GM12878 (cell line): ENCODE measurements around the gene FAM72A.
"Not testable (repeated sequence)": the region's sequence is repeated elsewhere in the genome, so short reads cannot be mapped to it uniquely, and the experiment has no call there.

Experiments used
- BHLHE40 ChIP-seq, 2 experiments: fragments of 450-650 bp in 1 of 2; IDR thresholded peaks; 2 replicates each; pipeline ENCODE4 v1.6.1; 2011 to 2017; ENCODE audit warnings: low read depth in 2 of 2, borderline replicate concordance in 1 of 2, improper control_type of control experiment in 1 of 2, low read length in 1 of 2, mild to moderate bottlenecking in 1 of 2
- CHD2 ChIP-seq: IDR thresholded peaks from 2 replicates; pipeline ENCODE4 v1.6.1; 2011; ENCODE audit warnings: low read depth, low read length, improper control_type of control experiment, borderline replicate concordance
- CHD4 ChIP-seq: fragments of 200-600 bp; sonication (generic); IDR thresholded peaks from 2 replicates; pipeline ENCODE4 v1.6.1; 2016; ENCODE audit warnings: mild to moderate bottlenecking
- GATAD2B ChIP-seq: fragments of 450-650 bp; conservative IDR thresholded peaks from 2 replicates; pipeline ENCODE4 v1.6.1; 2017; ENCODE audit warnings: low read depth, mild to moderate bottlenecking, moderate library complexity
- HCFC1 ChIP-seq: fragments of 150-350 bp; IDR thresholded peaks from 2 replicates; pipeline ENCODE4 v1.6.1; 2014; ENCODE audit warnings: low read length
- HDAC6 ChIP-seq: fragments of 200-600 bp; sonication (generic); IDR thresholded peaks from one replicate; pipeline ENCODE4 v1.8.0; 2017; ENCODE audit warnings: antibody characterized with exemption; ENCODE audit not compliant: unreplicated experiment
- POLR2A ChIP-seq: IDR thresholded peaks from 2 replicates; pipeline ENCODE4 v1.6.1; 2011; ENCODE audit warnings: low read depth, mild to moderate bottlenecking, low read length
- POLR2AphosphoS5 ChIP-seq: IDR thresholded peaks from 2 replicates; pipeline ENCODE4 v1.6.1; 2011; ENCODE audit warnings: mild to moderate bottlenecking, low read length, inconsistent platforms
- RAD21 ChIP-seq: IDR thresholded peaks from 2 replicates; pipeline ENCODE4 v1.6.1; 2011; ENCODE audit warnings: mild to moderate bottlenecking, low read depth, low read length, moderate library complexity; ENCODE audit not compliant: insufficient read depth
- RFX5 ChIP-seq: IDR thresholded peaks from 2 replicates; pipeline ENCODE4 v1.6.1; 2011; ENCODE audit warnings: low read depth, low read length, improper control_type of control experiment
- TAF1 ChIP-seq: IDR thresholded peaks from 2 replicates; pipeline ENCODE4 v1.6.1; 2011; ENCODE audit warnings: mild to moderate bottlenecking, low read depth, low read length, borderline replicate concordance
- TF ChIP-seq, protein P1 (sequence below): fragments of 150-350 bp; IDR thresholded peaks from 2 replicates; pipeline ENCODE4 v1.6.1; 2016; ENCODE audit warnings: low read depth, low read length
- TF ChIP-seq, protein P2 (sequence below), 3 experiments: IDR thresholded peaks in 2 of 3; conservative IDR thresholded peaks in 1 of 3; 2 replicates each; pipeline ENCODE4 v1.5.1; 2011; ENCODE audit warnings: low read depth in 3 of 3, low read length in 3 of 3, mild to moderate bottlenecking in 3 of 3, control low read depth in 2 of 3, moderate library complexity in 2 of 3, inconsistent platforms in 1 of 3, mixed read lengths in 1 of 3; ENCODE audit not compliant: control insufficient read depth in 2 of 3, insufficient read depth in 1 of 3; ENCODE audit errors: extremely low read depth in 1 of 3
- TF ChIP-seq, protein P3 (sequence below): fragments of 450-650 bp; IDR thresholded peaks from 2 replicates; pipeline ENCODE4 v1.6.1; 2016; ENCODE audit warnings: mild to moderate bottlenecking

DNA sequence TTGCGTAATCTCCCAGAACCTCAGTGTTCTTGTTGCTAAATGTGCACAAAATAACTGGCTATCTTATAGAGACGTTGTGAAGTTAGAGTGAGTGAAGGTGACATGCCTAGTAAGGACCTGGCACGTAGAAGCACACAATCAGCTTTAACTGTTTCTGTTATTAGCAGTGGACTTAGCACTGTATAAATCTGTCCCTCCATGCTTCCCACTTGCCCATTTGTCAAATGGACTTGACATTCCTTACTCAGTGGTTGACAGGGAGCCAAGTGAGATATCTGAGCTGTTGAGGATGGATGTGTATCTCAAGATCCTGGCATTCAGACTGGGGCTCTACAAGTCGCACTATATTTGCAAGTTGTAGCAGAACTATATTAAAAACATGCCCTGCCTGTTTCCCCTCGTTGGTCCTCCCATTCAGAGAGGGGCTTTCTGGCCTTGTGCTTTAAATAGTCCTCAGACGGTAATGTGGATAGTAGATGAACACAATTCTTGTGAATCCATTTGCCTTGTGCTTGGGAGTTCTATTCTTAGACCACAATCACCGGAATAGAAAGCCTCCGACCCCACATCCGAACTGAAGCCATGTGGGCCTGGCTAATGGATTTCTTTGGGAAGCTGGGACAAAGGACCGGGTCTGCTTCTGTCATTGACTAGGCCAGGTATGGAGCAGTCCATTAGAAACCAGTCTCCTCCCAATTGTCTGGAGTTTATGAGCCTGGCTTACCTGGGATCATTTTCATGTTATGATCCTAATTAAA is 43.7 kb upstream of the FAM72A start:
- TF ChIP-seq HDAC6; POLR2AphosphoS5; POLR2A; RAD21; CHD4; GATAD2B; BHLHE40 (IDR thresholded peaks at IDR 0.05; ENCODE audit: borderline replicate concordance in 1 of 2, low read depth in 2 of 2, low read length in 1 of 2); RFX5; TAF1; HCFC1; CHD2: not testable (repeated sequence)
- TF ChIP-seq, protein P1, sequence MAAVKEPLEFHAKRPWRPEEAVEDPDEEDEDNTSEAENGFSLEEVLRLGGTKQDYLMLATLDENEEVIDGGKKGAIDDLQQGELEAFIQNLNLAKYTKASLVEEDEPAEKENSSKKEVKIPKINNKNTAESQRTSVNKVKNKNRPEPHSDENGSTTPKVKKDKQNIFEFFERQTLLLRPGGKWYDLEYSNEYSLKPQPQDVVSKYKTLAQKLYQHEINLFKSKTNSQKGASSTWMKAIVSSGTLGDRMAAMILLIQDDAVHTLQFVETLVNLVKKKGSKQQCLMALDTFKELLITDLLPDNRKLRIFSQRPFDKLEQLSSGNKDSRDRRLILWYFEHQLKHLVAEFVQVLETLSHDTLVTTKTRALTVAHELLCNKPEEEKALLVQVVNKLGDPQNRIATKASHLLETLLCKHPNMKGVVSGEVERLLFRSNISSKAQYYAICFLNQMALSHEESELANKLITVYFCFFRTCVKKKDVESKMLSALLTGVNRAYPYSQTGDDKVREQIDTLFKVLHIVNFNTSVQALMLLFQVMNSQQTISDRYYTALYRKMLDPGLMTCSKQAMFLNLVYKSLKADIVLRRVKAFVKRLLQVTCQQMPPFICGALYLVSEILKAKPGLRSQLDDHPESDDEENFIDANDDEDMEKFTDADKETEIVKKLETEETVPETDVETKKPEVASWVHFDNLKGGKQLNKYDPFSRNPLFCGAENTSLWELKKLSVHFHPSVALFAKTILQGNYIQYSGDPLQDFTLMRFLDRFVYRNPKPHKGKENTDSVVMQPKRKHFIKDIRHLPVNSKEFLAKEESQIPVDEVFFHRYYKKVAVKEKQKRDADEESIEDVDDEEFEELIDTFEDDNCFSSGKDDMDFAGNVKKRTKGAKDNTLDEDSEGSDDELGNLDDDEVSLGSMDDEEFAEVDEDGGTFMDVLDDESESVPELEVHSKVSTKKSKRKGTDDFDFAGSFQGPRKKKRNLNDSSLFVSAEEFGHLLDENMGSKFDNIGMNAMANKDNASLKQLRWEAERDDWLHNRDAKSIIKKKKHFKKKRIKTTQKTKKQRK = not testable (repeated sequence)
- TF ChIP-seq, protein P2, sequence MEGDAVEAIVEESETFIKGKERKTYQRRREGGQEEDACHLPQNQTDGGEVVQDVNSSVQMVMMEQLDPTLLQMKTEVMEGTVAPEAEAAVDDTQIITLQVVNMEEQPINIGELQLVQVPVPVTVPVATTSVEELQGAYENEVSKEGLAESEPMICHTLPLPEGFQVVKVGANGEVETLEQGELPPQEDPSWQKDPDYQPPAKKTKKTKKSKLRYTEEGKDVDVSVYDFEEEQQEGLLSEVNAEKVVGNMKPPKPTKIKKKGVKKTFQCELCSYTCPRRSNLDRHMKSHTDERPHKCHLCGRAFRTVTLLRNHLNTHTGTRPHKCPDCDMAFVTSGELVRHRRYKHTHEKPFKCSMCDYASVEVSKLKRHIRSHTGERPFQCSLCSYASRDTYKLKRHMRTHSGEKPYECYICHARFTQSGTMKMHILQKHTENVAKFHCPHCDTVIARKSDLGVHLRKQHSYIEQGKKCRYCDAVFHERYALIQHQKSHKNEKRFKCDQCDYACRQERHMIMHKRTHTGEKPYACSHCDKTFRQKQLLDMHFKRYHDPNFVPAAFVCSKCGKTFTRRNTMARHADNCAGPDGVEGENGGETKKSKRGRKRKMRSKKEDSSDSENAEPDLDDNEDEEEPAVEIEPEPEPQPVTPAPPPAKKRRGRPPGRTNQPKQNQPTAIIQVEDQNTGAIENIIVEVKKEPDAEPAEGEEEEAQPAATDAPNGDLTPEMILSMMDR (IDR thresholded peaks at IDR 0.05 in 2 of 3, conservative IDR thresholded peaks at IDR 0.05 in 1 of 3; ENCODE audit: control insufficient read depth in 2 of 3, extremely low read depth in 1 of 3, insufficient read depth in 1 of 3, low read depth in 3 of 3, low read length in 3 of 3) = not testable (repeated sequence)
- TF ChIP-seq, protein P3, sequence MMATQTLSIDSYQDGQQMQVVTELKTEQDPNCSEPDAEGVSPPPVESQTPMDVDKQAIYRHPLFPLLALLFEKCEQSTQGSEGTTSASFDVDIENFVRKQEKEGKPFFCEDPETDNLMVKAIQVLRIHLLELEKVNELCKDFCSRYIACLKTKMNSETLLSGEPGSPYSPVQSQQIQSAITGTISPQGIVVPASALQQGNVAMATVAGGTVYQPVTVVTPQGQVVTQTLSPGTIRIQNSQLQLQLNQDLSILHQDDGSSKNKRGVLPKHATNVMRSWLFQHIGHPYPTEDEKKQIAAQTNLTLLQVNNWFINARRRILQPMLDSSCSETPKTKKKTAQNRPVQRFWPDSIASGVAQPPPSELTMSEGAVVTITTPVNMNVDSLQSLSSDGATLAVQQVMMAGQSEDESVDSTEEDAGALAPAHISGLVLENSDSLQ = not testable (repeated sequence)
